Measurements from ENCODE around the gene DCTN4. TPM values are rescaled to one million over a fixed set of nuclear protein-coding genes. Genes with fewer than 3 reads are reported as not detected.
A peak's percentile ranks its signal among the peaks of the same experiment; 100 is the strongest.

The DCTN4 gene
- total and polyA plus RNA-seq, 9 of the 15 experiments (the other 6 are each of a cell fraction or from before 2014, with no cell fraction given): 20.4 to 64.9 (median 49.9) TPM

DNA sequence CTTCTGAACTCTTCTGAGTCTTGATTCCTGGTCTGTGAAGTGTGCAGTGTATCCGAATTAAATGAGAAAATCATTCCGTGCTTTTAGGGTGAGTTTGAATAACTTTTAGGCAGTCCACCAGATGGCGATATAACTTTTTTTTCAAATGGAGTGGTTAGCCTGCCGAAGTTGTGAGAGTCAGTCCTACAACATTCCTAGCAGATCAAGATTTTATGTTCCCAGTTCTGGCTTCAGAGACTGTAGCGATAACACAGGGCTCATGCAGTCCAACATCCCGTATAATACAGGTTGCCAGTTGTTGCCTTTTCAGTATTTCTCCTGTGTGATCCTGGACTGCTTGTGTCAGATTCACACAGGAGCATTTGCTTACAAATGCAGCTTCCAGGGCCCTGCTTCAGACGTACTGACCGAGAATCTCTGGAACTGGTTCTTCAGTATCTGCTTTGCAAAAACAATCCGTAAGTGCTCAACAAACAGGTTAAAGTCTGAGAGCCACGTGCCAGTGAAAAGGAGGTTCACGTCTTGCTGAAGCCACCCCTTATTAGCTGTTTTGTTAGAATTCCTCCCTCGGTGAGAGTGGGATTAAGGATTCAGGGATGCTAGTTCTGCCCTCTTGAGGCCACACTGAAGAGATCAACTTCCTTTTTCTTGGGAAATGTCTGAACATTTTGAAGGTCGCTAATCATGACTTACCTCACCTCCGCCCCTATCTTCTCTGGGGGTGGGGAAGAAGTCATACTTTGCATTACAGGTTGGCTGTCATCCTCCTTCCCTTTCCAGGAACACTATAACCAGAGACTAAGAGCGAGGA lies 42.5 kb upstream of the DCTN4 start (continued):
- TF ChIP-seq TCF7L2 (IDR thresholded peaks at IDR 0.05; ENCODE audit: low read depth, low read length) (no peak), TAF15 (IDR thresholded peaks at IDR 0.05; ENCODE audit: low read depth, low read length) (no peak), ZSCAN32 (CRISPR knock-in tag; IDR thresholded peaks at IDR 0.05) (no peak), SAFB2 (IDR thresholded peaks at IDR 0.05; ENCODE audit: borderline replicate concordance, low read depth, low read length, severe bottlenecking) (no peak), ATF1 (CRISPR knock-in tag; IDR thresholded peaks at IDR 0.05) (no peak), ATF1 (tag; IDR thresholded peaks at IDR 0.05) (peak; percentile 67), CBX2 (IDR thresholded peaks at IDR 0.05; ENCODE audit: insufficient read depth, low read length, poor library complexity, severe bottlenecking) (no peak), NFRKB (IDR thresholded peaks at IDR 0.05; ENCODE audit: low read depth) (no peak), NCOR1 (IDR thresholded peaks at IDR 0.05) (no peak), HNRNPH1 (optimal IDR thresholded peaks at IDR 0.05; ENCODE audit: low read depth, low read length) (no peak), ZNF766 (CRISPR knock-in tag; conservative IDR thresholded peaks at IDR 0.05) (no peak), DPF2 (IDR thresholded peaks at IDR 0.05) (peak; percentile 63; the same call in 1 of the 2 replicates), KAT2B (IDR thresholded peaks at IDR 0.05; ENCODE audit: low read depth, low read length) (no peak), PHB (CRISPR knock-in tag; IDR thresholded peaks at IDR 0.05) (no peak), RB1 (IDR thresholded peaks at IDR 0.05; ENCODE audit: low read depth) (0 out of 2 replicates have a peak, but pooled peaks have one; percentile 22), RNF2 (IDR thresholded peaks at IDR 0.05) (peak; percentile 43; the same call in 1 of the 2 replicates), SMAD2 (IDR thresholded peaks at IDR 0.05; ENCODE audit: low read depth, low read length) (no peak), ZNF324 (CRISPR knock-in tag; IDR thresholded peaks at IDR 0.05) (no peak)
- TF ChIP-seq, protein P1, sequence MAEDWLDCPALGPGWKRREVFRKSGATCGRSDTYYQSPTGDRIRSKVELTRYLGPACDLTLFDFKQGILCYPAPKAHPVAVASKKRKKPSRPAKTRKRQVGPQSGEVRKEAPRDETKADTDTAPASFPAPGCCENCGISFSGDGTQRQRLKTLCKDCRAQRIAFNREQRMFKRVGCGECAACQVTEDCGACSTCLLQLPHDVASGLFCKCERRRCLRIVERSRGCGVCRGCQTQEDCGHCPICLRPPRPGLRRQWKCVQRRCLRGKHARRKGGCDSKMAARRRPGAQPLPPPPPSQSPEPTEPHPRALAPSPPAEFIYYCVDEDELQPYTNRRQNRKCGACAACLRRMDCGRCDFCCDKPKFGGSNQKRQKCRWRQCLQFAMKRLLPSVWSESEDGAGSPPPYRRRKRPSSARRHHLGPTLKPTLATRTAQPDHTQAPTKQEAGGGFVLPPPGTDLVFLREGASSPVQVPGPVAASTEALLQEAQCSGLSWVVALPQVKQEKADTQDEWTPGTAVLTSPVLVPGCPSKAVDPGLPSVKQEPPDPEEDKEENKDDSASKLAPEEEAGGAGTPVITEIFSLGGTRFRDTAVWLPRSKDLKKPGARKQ (CRISPR knock-in tag; IDR thresholded peaks at IDR 0.05): no peak
- TF ChIP-seq, protein P2, sequence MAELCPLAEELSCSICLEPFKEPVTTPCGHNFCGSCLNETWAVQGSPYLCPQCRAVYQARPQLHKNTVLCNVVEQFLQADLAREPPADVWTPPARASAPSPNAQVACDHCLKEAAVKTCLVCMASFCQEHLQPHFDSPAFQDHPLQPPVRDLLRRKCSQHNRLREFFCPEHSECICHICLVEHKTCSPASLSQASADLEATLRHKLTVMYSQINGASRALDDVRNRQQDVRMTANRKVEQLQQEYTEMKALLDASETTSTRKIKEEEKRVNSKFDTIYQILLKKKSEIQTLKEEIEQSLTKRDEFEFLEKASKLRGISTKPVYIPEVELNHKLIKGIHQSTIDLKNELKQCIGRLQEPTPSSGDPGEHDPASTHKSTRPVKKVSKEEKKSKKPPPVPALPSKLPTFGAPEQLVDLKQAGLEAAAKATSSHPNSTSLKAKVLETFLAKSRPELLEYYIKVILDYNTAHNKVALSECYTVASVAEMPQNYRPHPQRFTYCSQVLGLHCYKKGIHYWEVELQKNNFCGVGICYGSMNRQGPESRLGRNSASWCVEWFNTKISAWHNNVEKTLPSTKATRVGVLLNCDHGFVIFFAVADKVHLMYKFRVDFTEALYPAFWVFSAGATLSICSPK (IDR thresholded peaks at IDR 0.05; ENCODE audit: borderline replicate concordance): no peak
- TF ChIP-seq, protein P3, sequence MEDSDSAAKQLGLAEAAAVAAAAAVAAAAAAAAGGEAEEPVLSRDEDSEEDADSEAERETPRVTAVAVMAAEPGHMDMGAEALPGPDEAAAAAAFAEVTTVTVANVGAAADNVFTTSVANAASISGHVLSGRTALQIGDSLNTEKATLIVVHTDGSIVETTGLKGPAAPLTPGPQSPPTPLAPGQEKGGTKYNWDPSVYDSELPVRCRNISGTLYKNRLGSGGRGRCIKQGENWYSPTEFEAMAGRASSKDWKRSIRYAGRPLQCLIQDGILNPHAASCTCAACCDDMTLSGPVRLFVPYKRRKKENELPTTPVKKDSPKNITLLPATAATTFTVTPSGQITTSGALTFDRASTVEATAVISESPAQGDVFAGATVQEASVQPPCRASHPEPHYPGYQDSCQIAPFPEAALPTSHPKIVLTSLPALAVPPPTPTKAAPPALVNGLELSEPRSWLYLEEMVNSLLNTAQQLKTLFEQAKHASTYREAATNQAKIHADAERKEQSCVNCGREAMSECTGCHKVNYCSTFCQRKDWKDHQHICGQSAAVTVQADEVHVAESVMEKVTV (CRISPR knock-in tag; IDR thresholded peaks at IDR 0.05): peak; percentile 13; the same call in 1 of the 2 replicates
- TF ChIP-seq, protein P4, sequence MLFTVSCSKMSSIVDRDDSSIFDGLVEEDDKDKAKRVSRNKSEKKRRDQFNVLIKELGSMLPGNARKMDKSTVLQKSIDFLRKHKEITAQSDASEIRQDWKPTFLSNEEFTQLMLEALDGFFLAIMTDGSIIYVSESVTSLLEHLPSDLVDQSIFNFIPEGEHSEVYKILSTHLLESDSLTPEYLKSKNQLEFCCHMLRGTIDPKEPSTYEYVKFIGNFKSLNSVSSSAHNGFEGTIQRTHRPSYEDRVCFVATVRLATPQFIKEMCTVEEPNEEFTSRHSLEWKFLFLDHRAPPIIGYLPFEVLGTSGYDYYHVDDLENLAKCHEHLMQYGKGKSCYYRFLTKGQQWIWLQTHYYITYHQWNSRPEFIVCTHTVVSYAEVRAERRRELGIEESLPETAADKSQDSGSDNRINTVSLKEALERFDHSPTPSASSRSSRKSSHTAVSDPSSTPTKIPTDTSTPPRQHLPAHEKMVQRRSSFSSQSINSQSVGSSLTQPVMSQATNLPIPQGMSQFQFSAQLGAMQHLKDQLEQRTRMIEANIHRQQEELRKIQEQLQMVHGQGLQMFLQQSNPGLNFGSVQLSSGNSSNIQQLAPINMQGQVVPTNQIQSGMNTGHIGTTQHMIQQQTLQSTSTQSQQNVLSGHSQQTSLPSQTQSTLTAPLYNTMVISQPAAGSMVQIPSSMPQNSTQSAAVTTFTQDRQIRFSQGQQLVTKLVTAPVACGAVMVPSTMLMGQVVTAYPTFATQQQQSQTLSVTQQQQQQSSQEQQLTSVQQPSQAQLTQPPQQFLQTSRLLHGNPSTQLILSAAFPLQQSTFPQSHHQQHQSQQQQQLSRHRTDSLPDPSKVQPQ (CRISPR knock-in tag; IDR thresholded peaks at IDR 0.05; ENCODE audit: borderline replicate concordance): no peak
